Mononuclear cell (primary cell): Measurements from ENCODE around the gene NOL7. TPM values are rescaled to one million over a fixed set of nuclear protein-coding genes. Genes with fewer than 3 reads are reported as not detected.

Experiments
- H3K27me3 ChIP-seq: 2 replicates; pipeline ENCODE4 v1.6.0; 2011; ENCODE audit warnings: low read length, control low read depth; ENCODE audit not compliant: insufficient read depth
- H3K4me1 ChIP-seq: 2 replicates; pipeline ENCODE4 v1.5.1; 2011; ENCODE audit warnings: mild to moderate bottlenecking, low read length, control low read depth; ENCODE audit not compliant: insufficient read depth
- H3K4me3 ChIP-seq: 2 replicates; pipeline ENCODE4 v1.5.1; 2011; ENCODE audit warnings: mild to moderate bottlenecking, low read length, moderate library complexity
- H3K9me3 ChIP-seq: 2 replicates; pipeline ENCODE4 v1.5.1; 2011; ENCODE audit warnings: low read depth, mild to moderate bottlenecking, control low read depth, low read length
- total RNA-seq: library from RNA; depleted of rRNA; stranded (reverse); fragments of >200 nt; gene quantifications from one replicate; pipeline ENCODE4 v1.2.3, GENCODE V29; 2012

Gene NOL7
- total RNA-seq, 1 donor, result 46.2 TPM

- H3K27me3 ChIP-seq, result no peaks in the 10 kb centered on the region
These were observed 39.4 kb downstream of the NOL7 start for GRCh38 chr6:13654496-13654895.

GRCh38 chr6:13655700-13656099 lies 40.6 kb downstream of the NOL7 start:
- peaks cover 4% of the 10 kb centered on the region for H3K4me1 ChIP-seq
- H3K27me3 ChIP-seq, result no peaks in the 10 kb centered on the region
- H3K9me3 ChIP-seq, result no peaks in the 10 kb centered on the region
- no peak overlapping the region for H3K4me3 ChIP-seq

More at GRCh38 chr6:13654496-13654895, 39.4 kb downstream of the NOL7 start:
- Histone ChIP-seq H3K4me3 (no peak overlapping the region), H3K4me1 (no peaks in the 10 kb centered on the region), H3K9me3 (no peaks in the 10 kb centered on the region)

- H3K4me1 ChIP-seq, result peaks cover 11% of the 10 kb centered on the region
- H3K4me3 ChIP-seq, result no peak overlapping the region
- no peaks in the 10 kb centered on the region for H3K9me3 ChIP-seq
- H3K27me3 ChIP-seq, result no peaks in the 10 kb centered on the region
These were observed 45.1 kb downstream of the NOL7 start for GRCh38 chr6:13660273-13660672.

GRCh38 chr6:13660893-13661292 lies 45.8 kb downstream of the NOL7 start:
- H3K27me3 ChIP-seq, result no peaks in the 10 kb centered on the region
- peaks cover 11% of the 10 kb centered on the region for H3K4me1 ChIP-seq
- H3K4me3 ChIP-seq, result no peak overlapping the region
- H3K9me3 ChIP-seq, result no peaks in the 10 kb centered on the region

- H3K9me3 ChIP-seq, result no peaks in the 10 kb centered on the region
- no peaks in the 10 kb centered on the region for H3K27me3 ChIP-seq
- no peak overlapping the region for H3K4me3 ChIP-seq
- peaks cover 16% of the 10 kb centered on the region for H3K4me1 ChIP-seq
These were observed 46.5 kb downstream of the NOL7 start for GRCh38 chr6:13661647-13662046.

GRCh38 chr6:13662651-13663334 lies 47.7 kb downstream of the NOL7 start:
- Histone ChIP-seq H3K9me3 (no peaks in the 10 kb centered on the region), H3K27me3 (no peaks in the 10 kb centered on the region), H3K4me1 (peaks cover 19% of the 10 kb centered on the region), H3K4me3 (no peak overlapping the region)

GRCh38 chr6:13663986-13664385 lies 48.9 kb downstream of the NOL7 start:
- Histone ChIP-seq H3K9me3 (no peaks in the 10 kb centered on the region), H3K4me3 (no peak overlapping the region), H3K27me3 (no peaks in the 10 kb centered on the region), H3K4me1 (peaks cover 23% of the 10 kb centered on the region)

- Histone ChIP-seq H3K4me3 (no peak overlapping the region), H3K4me1 (peaks cover 23% of the 10 kb centered on the region), H3K27me3 (no peaks in the 10 kb centered on the region), H3K9me3 (no peaks in the 10 kb centered on the region)
These were observed 49.7 kb downstream of the NOL7 start for GRCh38 chr6:13664703-13665352.

- no peak overlapping the region for H3K4me3 ChIP-seq
- H3K9me3 ChIP-seq, result no peaks in the 10 kb centered on the region
- H3K4me1 ChIP-seq, result peaks cover 16% of the 10 kb centered on the region
- H3K27me3 ChIP-seq, result no peaks in the 10 kb centered on the region
These were observed 51.3 kb downstream of the NOL7 start for GRCh38 chr6:13666194-13667105.

GRCh38 chr6:13667655-13668054 lies 52.5 kb downstream of the NOL7 start:
- H3K9me3 ChIP-seq, result no peaks in the 10 kb centered on the region
- no peaks in the 10 kb centered on the region for H3K27me3 ChIP-seq
- H3K4me3 ChIP-seq, result no peak overlapping the region
- H3K4me1 ChIP-seq, result peaks cover 21% of the 10 kb centered on the region

- H3K4me3 ChIP-seq, result no peak overlapping the region
- H3K4me1 ChIP-seq, result peaks cover 24% of the 10 kb centered on the region
- no peaks in the 10 kb centered on the region for H3K9me3 ChIP-seq
- no peaks in the 10 kb centered on the region for H3K27me3 ChIP-seq
These were observed 53.3 kb downstream of the NOL7 start for GRCh38 chr6:13668291-13668928.

- Histone ChIP-seq H3K27me3 (no peaks in the 10 kb centered on the region), H3K4me3 (no peak overlapping the region), H3K9me3 (peaks cover 2% of the 10 kb centered on the region), H3K4me1 (peaks cover 26% of the 10 kb centered on the region)
These were observed 54.3 kb downstream of the NOL7 start for GRCh38 chr6:13669476-13669875.
